ENCODE measurements around the gene YIPF4.
"Not testable (repeated sequence)": the region's sequence is repeated elsewhere in the genome, so short reads cannot be mapped to it uniquely, and the experiment has no call there.

YIPF4 gene

DNA sequence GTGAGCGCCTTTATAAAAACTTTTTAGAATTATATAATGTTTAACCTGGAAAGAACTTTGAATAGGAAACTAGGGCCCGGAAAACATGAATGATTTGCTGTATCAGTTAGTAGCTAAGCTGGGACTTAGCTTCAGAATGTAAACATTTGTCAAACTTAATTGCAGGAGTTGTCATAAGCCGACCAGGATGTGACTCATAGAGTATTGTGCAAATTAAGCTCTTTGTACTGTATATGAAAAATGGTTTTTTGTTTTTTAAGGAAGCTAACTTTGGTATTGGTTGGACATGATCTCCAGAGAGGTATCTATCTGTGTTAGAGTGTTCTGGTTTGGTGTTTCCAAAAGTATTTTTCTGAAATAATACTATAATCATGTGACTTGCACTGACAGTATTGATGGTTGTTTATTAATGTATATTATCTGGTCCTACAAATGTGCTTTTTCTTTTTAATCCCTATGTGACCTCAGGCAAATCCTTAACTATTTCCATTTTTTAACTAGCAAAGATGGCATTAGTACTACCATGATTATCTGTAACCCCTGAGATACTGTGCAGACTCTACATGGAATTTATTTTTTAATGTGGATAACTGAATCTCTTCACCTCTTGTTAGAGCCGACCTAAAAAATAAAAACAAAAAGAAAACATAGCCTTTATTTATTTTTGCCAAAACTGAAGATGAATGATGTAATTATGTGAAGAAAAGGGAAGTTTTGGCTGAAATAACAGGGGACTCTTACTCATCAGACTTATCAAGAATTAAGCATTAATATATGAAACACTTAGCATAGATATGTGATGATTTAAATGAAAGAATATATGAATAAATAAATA is 11.7 kb downstream of the YIPF4 start:
- peak; percentile 65 for DNase-seq

- DNase-seq, result no peak
Measured at GRCh38 chr2:32290000-32290339, 12.3 kb downstream of the YIPF4 start.

- no peak for DNase-seq
Measured at GRCh38 chr2:32291746-32292145, 14.0 kb downstream of the YIPF4 start.

- DNase-seq, result not testable (repeated sequence)
Measured at GRCh38 chr2:32293493-32293892, 15.8 kb downstream of the YIPF4 start.

DNA sequence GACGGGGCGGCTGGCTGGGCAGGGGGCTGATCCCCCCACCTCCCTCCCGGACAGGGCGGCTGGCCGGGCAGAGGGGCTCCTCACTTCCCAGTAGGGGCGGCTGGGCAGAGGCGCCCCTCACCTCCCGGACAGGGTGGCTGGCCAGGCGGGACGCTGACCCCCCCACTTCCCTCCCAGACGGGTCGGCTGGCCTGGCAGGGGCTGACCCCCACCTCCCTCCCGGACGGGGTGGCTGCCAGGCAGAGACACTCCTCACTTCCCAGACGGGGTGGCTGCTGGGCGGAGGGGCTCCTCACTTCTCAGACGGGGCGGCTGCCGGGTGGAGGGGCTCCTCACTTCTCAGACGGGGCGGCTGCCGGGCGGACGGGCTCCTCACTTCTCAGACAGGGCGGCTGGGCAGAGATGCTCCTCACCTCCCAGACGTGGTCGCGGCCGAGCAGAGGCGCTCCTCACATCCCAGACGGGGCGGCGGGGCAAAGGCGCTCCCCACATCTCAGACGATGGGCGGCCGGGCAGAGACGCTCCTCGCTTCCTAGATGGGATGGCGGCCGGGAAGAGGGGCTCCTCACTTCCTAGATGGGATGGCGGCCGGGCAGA is 16.4 kb downstream of the YIPF4 start:
- not testable (repeated sequence) for DNase-seq

GRCh38 chr2:32310577-32310976 is 32.9 kb downstream of the YIPF4 start:
- DNase-seq, result no peak

DNA sequence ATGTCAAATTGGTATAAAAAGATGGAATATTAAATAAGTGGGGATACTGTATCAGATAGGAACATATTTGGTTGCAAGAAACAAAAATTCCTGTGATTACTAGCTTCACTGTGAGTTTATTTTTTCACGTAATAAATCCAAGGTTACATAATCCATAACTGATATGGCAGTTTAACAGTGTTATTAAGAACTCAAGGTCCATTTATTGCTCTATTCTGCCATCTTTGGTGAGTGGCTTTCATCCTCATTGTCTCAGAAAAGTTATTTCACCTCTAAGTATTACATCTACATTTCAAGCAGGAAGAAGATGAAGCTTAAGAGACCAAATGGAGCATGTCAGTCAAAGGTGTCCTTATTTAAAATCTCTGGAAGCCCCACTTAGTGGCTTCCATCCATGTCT is 37.2 kb downstream of the YIPF4 start:
- no peak for DNase-seq

- not testable (repeated sequence) for DNase-seq
Measured at GRCh38 chr2:32328679-32329078, 51.0 kb downstream of the YIPF4 start.

DNA sequence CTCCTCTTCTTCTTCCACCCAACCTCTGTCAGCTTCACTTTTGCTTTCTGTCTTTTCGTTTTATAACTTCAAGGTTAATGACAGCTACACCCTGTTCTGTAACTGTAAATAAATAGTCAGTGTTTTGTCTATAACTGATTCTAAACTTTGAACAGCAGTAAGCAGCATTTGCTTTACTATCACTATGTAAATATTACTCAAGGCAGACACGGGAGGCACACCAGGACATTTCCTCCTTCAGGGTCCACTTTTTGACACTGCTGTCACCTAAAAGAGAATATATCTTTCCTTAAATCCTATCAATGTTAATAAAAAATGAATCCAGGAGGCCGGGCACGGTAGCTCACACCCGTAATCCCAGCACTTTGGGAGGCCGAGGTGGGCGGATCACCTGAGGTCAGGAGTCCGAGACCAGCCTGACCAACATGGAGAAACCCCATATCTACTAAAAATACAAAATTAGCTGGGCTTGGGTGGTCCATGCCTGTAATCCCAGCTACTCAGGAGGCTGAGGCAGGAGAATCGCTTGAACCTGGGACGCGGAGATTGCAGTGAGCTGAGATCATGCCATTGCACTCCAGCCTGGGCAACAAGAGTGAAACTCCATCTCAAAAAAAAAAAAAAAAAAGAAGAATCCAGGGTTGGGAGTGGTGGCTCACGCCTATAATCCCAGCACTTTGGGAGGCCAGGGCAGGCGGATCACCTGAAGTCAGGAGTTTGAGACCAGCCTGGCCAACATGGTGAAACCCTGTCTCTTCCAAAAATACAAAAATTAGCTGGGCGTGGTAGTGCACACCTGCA is 51.7 kb downstream of the YIPF4 start:
- not testable (repeated sequence) for DNase-seq

- peak; percentile 49 for DNase-seq
Measured at GRCh38 chr2:32330136-32330535, 52.4 kb downstream of the YIPF4 start.

DNA sequence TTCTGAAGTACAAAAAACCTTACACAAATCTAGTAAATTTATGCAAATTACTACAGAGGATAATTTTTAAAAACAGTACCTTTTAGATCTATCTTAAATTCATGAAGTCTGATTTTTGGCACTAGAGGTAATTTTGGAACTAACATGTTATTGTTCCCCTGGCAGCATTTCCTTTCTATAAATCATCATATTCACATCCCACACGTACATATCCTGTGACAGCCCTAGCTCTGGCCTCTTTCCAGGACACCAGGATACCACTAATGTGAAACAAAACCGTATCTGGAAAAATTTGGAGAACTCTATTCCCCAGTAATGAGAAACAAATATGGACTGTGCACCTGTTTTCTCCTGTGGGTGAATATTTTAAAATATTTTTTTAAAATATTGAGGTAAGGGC is 65.1 kb downstream of the YIPF4 start:
- DNase-seq, result peak; percentile 52

DNA sequence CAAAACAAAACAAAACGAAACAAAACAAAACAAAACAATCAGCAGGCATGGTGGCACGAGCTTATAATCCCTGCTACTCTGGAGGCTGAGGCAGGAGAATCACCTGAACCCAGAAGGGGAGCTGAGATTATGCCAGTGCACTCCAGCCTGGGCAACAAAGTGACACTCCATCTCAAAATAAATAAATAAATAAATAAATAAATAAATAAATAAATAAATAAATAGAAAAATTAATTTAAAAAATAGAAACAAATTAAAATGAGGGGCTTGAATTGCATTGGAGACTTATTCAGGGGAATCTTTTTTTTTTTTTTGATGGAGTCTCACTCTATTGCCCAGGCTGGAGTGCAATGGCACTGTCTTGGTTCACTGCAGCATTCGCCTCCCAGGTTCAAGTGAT is 73.1 kb downstream of the YIPF4 start:
- DNase-seq, result not testable (repeated sequence)

DNA sequence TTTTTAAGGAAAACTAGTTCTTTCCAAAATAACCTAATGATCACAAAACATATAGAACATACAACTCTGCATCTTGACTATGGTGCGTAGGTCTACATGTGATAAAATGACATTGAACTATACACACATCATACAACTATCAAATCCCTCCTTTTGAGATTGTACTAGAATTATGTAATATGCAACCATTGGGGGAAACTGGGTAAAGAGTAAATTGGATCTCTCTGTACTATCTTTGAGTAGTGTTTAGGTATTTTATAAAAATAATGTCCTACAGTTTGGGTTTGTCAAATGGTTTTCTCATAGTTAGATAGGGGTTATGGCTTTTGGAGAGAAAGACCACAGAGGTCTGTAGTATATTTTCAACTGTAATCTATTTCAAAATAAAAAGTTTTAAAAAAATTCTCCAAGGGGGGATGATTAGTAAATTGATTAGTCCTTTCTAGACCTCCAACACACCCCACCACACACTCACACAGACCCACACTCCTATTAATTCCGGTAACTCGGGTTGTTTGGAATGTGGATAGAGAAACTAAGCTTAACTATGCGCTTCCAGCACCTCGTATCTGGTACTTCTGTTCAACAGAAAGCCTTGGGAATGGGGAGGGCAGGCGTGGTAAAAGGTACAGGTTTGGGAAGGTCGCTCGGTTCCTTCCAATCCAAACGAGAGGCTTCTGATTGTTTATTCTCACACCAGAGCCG is 78.4 kb downstream of the YIPF4 start:
- DNase-seq, result peak; percentile 39

GRCh38 chr2:32356681-32357317 is 79.1 kb downstream of the YIPF4 start, which contains the start of gene BIRC6:
TSS of gene BIRC6 (plus strand) at chr2:32357023. CDS start at chr2:32357162, 139 bp downstream.
- peak; percentile 98 for DNase-seq

- DNase-seq, result peak; percentile 36
Measured at GRCh38 chr2:32357318-32358110, 79.8 kb downstream of the YIPF4 start.

GRCh38 chr2:32358111-32358482 is 80.4 kb downstream of the YIPF4 start:
- DNase-seq, result no peak

DNA sequence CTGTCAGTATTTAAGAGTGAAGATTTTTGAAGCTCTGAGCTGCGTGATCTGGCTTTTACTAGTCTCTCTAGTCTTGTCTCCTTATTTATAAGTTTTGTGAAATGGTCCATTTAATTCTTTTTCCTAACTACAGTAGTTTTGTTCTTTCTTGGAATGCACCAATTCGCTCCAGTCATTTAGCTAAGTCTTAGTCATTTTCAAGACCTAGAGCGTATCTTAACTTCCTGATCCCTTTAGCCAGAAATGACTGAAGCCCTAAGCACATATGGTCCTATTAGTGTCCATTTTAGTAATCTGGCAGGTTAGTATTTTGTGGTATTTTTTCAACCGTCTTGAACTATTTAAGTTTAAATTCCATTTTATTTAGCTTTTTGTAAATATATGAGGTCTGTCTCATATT is 82.7 kb downstream of the YIPF4 start:
- peak; percentile 11 for DNase-seq

DNA sequence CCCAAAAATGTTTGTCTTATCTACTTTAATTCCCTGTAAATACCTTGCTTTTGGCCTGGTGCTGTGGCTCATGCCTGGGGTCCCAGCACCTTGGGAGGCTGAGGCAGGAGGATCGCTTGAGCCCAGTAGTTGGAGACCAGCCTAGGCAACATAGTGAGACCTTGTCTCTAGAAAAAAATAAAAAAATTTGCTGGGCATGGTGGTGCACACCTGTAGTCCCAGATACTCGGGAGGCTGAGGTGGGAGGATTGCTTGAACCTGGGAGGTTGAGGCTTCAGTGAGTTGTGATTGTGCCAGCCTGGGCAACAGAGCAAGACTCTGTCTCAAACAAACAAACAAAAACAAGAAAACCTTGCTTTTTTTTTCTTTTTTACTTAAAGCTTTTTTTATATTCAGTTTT is 85.3 kb downstream of the YIPF4 start:
- DNase-seq, result not testable (repeated sequence)

DNA sequence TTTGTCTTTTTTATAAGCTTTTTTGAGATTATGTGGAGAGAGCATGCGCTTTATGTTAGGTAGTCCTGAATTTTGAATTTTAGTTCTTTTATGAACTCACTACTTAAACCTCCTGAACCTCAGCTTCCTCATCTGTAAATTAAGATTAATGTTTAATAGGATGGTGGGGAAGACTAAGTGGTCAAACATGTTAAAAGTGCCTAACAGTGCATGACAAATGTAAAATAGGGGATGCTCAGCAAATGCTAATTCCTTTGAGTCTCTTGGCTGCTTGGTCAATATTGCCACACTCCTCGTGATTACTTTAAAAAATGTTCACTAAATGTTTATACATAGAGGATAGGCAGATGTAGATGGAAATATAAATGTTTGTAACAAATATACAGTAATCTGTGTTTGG is 85.9 kb downstream of the YIPF4 start:
- DNase-seq, result no peak

- DNase-seq, result not testable (repeated sequence)
Measured at GRCh38 chr2:32364290-32364689, 86.6 kb downstream of the YIPF4 start.

- not testable (repeated sequence) for DNase-seq
Measured at GRCh38 chr2:32365679-32366078, 88.0 kb downstream of the YIPF4 start.
